Neural cell (in vitro differentiated cells): Measurements from ENCODE around the gene RNF157. TPM values are rescaled to one million over a fixed set of nuclear protein-coding genes. Genes with fewer than 3 reads are reported as not detected.

Source experiments
- H2AFZ ChIP-seq: fragments of 200-600, 300-800 bp; sonication (generic), shearing (Covaris generic); 2 replicates; pipeline ENCODE4 v1.6.0; 2014; ENCODE audit warnings: low read depth, mild to moderate bottlenecking, antibody characterized with exemption, low read length, moderate library complexity
- H3F3A ChIP-seq: fragments of 200-600 bp; shearing (Covaris generic); 2 replicates; pipeline ENCODE4 v1.6.1; 2016; ENCODE audit warnings: mild to moderate bottlenecking, moderate library complexity, mixed read lengths, antibody characterized with exemption, low read length; ENCODE audit not compliant: insufficient read depth, poor library complexity, severe bottlenecking
- H3K27ac ChIP-seq: fragments of 200-600, 300-800 bp; sonication (generic), shearing (Covaris generic); 2 replicates; pipeline ENCODE4 v1.5.1; 2014; ENCODE audit warnings: mild to moderate bottlenecking, low read length, moderate library complexity
- H3K27me3 ChIP-seq: fragments of 300-800, 200-600 bp; sonication (generic), shearing (Covaris generic); 2 replicates; pipeline ENCODE4 v1.6.0; 2014; ENCODE audit warnings: mild to moderate bottlenecking, low read depth, low read length, moderate library complexity; ENCODE audit not compliant: insufficient read depth
- H3K36me3 ChIP-seq: fragments of 300-800, 200-600 bp; sonication (generic), shearing (Covaris generic); 2 replicates; pipeline ENCODE4 v1.5.1; 2014; ENCODE audit warnings: mild to moderate bottlenecking, antibody characterized with exemption, low read length, moderate library complexity; ENCODE audit not compliant: insufficient read depth
- H3K4me2 ChIP-seq: fragments of 300-800, 200-600 bp; sonication (generic), shearing (Covaris generic); 2 replicates; pipeline ENCODE4 v1.6.0; 2014; ENCODE audit warnings: mild to moderate bottlenecking, low read length
- H3K4me3 ChIP-seq: fragments of 300-800, 200-600 bp; sonication (generic), shearing (Covaris generic); 2 replicates; pipeline ENCODE4 v1.5.1; 2014; ENCODE audit warnings: mild to moderate bottlenecking, low read length, moderate library complexity
- H3K79me2 ChIP-seq: fragments of 200-600 bp; shearing (Covaris generic); replicated peaks from 2 replicates; pipeline ENCODE4 v1.6.0; 2014; ENCODE audit warnings: mild to moderate bottlenecking, low read length, moderate library complexity; ENCODE audit not compliant: insufficient read depth
- H3K9ac ChIP-seq: fragments of 300-800, 200-600 bp; sonication (generic), shearing (Covaris generic); 2 replicates; pipeline ENCODE4 v1.6.1; 2016; ENCODE audit warnings: mild to moderate bottlenecking, low read length, mixed read lengths
- H3K9me2 ChIP-seq: fragments of 200-600 bp; shearing (Covaris generic); 2 replicates; pipeline ENCODE4 v1.6.1; 2016; ENCODE audit warnings: mild to moderate bottlenecking, low read length, mixed read lengths; ENCODE audit not compliant: insufficient read depth
- H3K9me3 ChIP-seq: fragments of 200-600, 300-800 bp; sonication (generic), shearing (Covaris generic); 2 replicates; pipeline ENCODE4 v1.6.1; 2016; ENCODE audit warnings: mild to moderate bottlenecking, mixed run types, low read length, moderate library complexity, mixed read lengths
- H4K20me1 ChIP-seq: fragments of 200-600 bp; shearing (Covaris generic); 2 replicates; pipeline ENCODE4 v1.6.1; 2016; ENCODE audit warnings: mild to moderate bottlenecking, mixed run types; ENCODE audit not compliant: insufficient read depth
- EP300 ChIP-seq: fragments of 450-650 bp; conservative IDR thresholded peaks from 2 replicates; pipeline ENCODE4 v1.6.1; 2014; ENCODE audit warnings: antibody characterized with exemption, mild to moderate bottlenecking, moderate library complexity; ENCODE audit not compliant: poor library complexity, severe bottlenecking
- EZH2 ChIP-seq: fragments of 200-600, 300-800 bp; shearing (Covaris generic), sonication (generic); IDR thresholded peaks from 2 replicates; pipeline ENCODE4 v1.6.1; 2014; ENCODE audit warnings: antibody characterized with exemption, low read length, borderline replicate concordance, mild to moderate bottlenecking; ENCODE audit not compliant: insufficient read depth, poor library complexity, severe bottlenecking
- MXI1 ChIP-seq: fragments of 450-650 bp; conservative IDR thresholded peaks from 2 replicates; pipeline ENCODE4 v1.6.1; 2014; ENCODE audit warnings: antibody characterized with exemption, mild to moderate bottlenecking; ENCODE audit not compliant: poor library complexity, severe bottlenecking
- POLR2AphosphoS5 ChIP-seq: IDR thresholded peaks from 2 replicates; pipeline ENCODE4 v1.6.1; 2012
- RAD21 ChIP-seq: fragments of 450-650 bp; conservative IDR thresholded peaks from 2 replicates; pipeline ENCODE4 v1.6.1; 2014; ENCODE audit warnings: antibody characterized with exemption, mild to moderate bottlenecking, moderate library complexity
- SMC3 ChIP-seq: fragments of 450-650 bp; conservative IDR thresholded peaks from 2 replicates; pipeline ENCODE4 v1.6.1; 2014; ENCODE audit warnings: antibody characterized with exemption, mild to moderate bottlenecking, moderate library complexity; ENCODE audit not compliant: poor library complexity
- TAF1 ChIP-seq: IDR thresholded peaks from 2 replicates; pipeline ENCODE4 v1.6.1; 2012; ENCODE audit warnings: low read depth
- polyA plus RNA-seq: library from polyadenylated mRNA; depleted of rRNA; stranded (reverse); fragments of >200 nt; gene quantifications from 2 replicates; pipeline ENCODE4 v1.2.3, GENCODE V29; 2014
- TF ChIP-seq, protein P1 (sequence below): fragments of 450-650 bp; IDR thresholded peaks from 2 replicates; pipeline ENCODE4 v1.5.1; 2014; ENCODE audit warnings: antibody characterized with exemption, mild to moderate bottlenecking, moderate library complexity; ENCODE audit not compliant: poor library complexity, severe bottlenecking
- TF ChIP-seq, protein P2 (sequence below): IDR thresholded peaks from 2 replicates; pipeline ENCODE4 v1.6.1; 2012; ENCODE audit warnings: borderline replicate concordance

Gene RNF157
- polyA plus RNA-seq, 1 donor from 2014 or later = 15.9 TPM

DNA sequence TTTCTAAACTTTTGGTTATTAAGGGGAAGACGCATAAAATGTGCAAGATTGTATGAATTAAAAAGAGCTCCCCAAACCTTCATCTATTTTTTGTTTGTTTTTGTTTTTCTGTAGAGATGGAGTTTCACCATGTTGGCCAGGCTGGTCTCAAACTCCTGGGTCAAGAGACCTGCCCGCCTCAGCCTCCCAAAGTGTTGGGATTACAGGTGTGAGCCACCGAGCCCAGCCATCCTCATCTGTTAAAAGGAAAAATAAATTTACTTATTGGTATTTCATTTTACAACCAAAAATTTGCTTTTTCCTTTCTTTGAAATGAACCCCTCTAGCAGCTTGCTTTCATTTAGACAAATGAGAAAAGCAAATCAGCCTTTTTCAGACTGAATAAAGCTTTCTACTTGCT, 23.2 kb downstream of the RNF157 start:
- TF ChIP-seq EP300 (no peak), RAD21 (no peak), POLR2AphosphoS5 (no peak), SMC3 (no peak), MXI1 (no peak)
- TF ChIP-seq, protein P1, sequence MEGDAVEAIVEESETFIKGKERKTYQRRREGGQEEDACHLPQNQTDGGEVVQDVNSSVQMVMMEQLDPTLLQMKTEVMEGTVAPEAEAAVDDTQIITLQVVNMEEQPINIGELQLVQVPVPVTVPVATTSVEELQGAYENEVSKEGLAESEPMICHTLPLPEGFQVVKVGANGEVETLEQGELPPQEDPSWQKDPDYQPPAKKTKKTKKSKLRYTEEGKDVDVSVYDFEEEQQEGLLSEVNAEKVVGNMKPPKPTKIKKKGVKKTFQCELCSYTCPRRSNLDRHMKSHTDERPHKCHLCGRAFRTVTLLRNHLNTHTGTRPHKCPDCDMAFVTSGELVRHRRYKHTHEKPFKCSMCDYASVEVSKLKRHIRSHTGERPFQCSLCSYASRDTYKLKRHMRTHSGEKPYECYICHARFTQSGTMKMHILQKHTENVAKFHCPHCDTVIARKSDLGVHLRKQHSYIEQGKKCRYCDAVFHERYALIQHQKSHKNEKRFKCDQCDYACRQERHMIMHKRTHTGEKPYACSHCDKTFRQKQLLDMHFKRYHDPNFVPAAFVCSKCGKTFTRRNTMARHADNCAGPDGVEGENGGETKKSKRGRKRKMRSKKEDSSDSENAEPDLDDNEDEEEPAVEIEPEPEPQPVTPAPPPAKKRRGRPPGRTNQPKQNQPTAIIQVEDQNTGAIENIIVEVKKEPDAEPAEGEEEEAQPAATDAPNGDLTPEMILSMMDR = no peak
- H4K20me1 ChIP-seq = no peaks in the 10 kb centered on the region
- no peak overlapping the region for H3K4me2 ChIP-seq
- no peaks in the 10 kb centered on the region for H3K27me3 ChIP-seq
- no peaks in the 10 kb centered on the region for H3F3A ChIP-seq
- no peaks in the 10 kb centered on the region for H3K36me3 ChIP-seq
- no peak overlapping the region for H3K4me3 ChIP-seq
- no peaks in the 10 kb centered on the region for H3K79me2 ChIP-seq
- no peaks in the 10 kb centered on the region for H3K9me2 ChIP-seq
- no peaks in the 10 kb centered on the region for H3K9me3 ChIP-seq
- no peak overlapping the region for H2AFZ ChIP-seq
- H3K27ac ChIP-seq = no peak overlapping the region
- H3K9ac ChIP-seq = no peak overlapping the region

DNA sequence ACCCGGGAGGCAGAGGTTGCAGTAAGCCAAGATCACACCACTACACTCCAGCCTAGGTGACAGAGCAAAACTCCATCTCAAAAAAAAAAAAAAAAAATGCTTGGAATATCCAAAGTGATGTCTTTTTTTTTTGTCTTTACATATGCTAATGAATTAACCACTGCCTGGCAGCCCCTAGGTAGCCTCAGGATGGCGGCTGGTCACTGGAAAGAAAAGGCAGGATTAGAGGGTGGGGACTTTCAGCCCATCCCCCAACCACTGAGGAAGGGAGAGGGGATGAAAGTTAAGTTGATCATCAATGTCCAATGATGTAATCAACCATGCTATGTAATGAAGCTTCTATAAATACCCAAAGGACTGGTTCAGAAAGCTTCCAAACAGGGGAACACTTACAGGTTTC, 26.8 kb downstream of the RNF157 start:
- Histone ChIP-seq H3K27ac (no peak overlapping the region), H3K4me2 (no peak overlapping the region), H3K79me2 (no peaks in the 10 kb centered on the region)

More for the DNA sequence above, 26.8 kb downstream of the RNF157 start:
- Histone ChIP-seq H2AFZ (no peak overlapping the region), H3K9ac (no peak overlapping the region), H4K20me1 (no peaks in the 10 kb centered on the region), H3K27me3 (no peaks in the 10 kb centered on the region), H3F3A (no peaks in the 10 kb centered on the region), H3K9me3 (no peaks in the 10 kb centered on the region), H3K36me3 (no peaks in the 10 kb centered on the region), H3K9me2 (no peaks in the 10 kb centered on the region), H3K4me3 (no peak overlapping the region)
- no peak for TF ChIP-seq SMC3
- TF ChIP-seq TAF1 = no peak
- TF ChIP-seq, protein P2, sequence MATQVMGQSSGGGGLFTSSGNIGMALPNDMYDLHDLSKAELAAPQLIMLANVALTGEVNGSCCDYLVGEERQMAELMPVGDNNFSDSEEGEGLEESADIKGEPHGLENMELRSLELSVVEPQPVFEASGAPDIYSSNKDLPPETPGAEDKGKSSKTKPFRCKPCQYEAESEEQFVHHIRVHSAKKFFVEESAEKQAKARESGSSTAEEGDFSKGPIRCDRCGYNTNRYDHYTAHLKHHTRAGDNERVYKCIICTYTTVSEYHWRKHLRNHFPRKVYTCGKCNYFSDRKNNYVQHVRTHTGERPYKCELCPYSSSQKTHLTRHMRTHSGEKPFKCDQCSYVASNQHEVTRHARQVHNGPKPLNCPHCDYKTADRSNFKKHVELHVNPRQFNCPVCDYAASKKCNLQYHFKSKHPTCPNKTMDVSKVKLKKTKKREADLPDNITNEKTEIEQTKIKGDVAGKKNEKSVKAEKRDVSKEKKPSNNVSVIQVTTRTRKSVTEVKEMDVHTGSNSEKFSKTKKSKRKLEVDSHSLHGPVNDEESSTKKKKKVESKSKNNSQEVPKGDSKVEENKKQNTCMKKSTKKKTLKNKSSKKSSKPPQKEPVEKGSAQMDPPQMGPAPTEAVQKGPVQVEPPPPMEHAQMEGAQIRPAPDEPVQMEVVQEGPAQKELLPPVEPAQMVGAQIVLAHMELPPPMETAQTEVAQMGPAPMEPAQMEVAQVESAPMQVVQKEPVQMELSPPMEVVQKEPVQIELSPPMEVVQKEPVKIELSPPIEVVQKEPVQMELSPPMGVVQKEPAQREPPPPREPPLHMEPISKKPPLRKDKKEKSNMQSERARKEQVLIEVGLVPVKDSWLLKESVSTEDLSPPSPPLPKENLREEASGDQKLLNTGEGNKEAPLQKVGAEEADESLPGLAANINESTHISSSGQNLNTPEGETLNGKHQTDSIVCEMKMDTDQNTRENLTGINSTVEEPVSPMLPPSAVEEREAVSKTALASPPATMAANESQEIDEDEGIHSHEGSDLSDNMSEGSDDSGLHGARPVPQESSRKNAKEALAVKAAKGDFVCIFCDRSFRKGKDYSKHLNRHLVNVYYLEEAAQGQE = no peak
- no peak for TF ChIP-seq RAD21
- TF ChIP-seq POLR2AphosphoS5 = no peak
- no peak for TF ChIP-seq EP300
- no peak for TF ChIP-seq EZH2
